Tibial artery (tissue), 4 donors: ENCODE data around the gene DDX19B.
"Not testable (repeated sequence)": the region's sequence is repeated elsewhere in the genome, so short reads cannot be mapped to it uniquely, and the experiment has no call there.

Source experiments
- DNase-seq, 2 donors: peaks; one replicate each; pipeline ENCODE4 v3.0.0-alpha.2; 2019
- H3K27ac ChIP-seq, 2 donors: fragments of 200-600 bp; sonication (generic) in 1 of 2; 1 replicate in 1 of 2; 2 replicates in 1 of 2; pipeline ENCODE4 v1.5.1; 2018 to 2019; ENCODE audit warnings: mild to moderate bottlenecking in 1 of 2
- H3K27me3 ChIP-seq, 2 donors: fragments of 200-600 bp; sonication (generic) in 1 of 2; one replicate each; pipeline versions ENCODE4 v1.5.1 to v1.6.0; 2016 to 2019
- H3K36me3 ChIP-seq, 3 donors: fragments of 200-600 bp; sonication (generic) in 2 of 3; one replicate each; pipeline ENCODE4 v1.5.1; 2016 to 2019; ENCODE audit warnings: mild to moderate bottlenecking in 2 of 3
- H3K4me1 ChIP-seq, 4 donors: fragments of 200-600 bp; sonication (generic) in 2 of 4; 1 replicate in 3 of 4; 2 replicates in 1 of 4; pipeline ENCODE4 v1.5.1; 2016 to 2019
- H3K4me3 ChIP-seq, 2 donors: fragments of 200-600 bp; sonication (generic) in 1 of 2; 1 replicate in 1 of 2; 2 replicates in 1 of 2; pipeline ENCODE4 v1.5.1; 2018 to 2019; ENCODE audit warnings: mild to moderate bottlenecking in 2 of 2
- H3K9me3 ChIP-seq, 3 donors: fragments of 200-600 bp; sonication (generic) in 1 of 3; one replicate each; pipeline ENCODE4 v1.5.1; 2016 to 2019
- intact Hi-C: fragments of 100-400 bp; cut with DNase I; formaldehyde crosslinking; loops from one replicate; pipeline ENCODE4 v1.15.0; 2023; ENCODE audit warnings: low total_unique reads
- TF ChIP-seq, protein P1 (sequence below), 2 experiments: fragments of 200-600 bp in 1 of 2; fragments of 450-650 bp in 1 of 2; IDR thresholded peaks; one replicate each; pipeline ENCODE4 v1.5.1; 2017 to 2019; ENCODE audit warnings: antibody characterized with exemption in 2 of 2, mild to moderate bottlenecking in 1 of 2, moderate library complexity in 1 of 2

Gene DDX19B

DNA sequence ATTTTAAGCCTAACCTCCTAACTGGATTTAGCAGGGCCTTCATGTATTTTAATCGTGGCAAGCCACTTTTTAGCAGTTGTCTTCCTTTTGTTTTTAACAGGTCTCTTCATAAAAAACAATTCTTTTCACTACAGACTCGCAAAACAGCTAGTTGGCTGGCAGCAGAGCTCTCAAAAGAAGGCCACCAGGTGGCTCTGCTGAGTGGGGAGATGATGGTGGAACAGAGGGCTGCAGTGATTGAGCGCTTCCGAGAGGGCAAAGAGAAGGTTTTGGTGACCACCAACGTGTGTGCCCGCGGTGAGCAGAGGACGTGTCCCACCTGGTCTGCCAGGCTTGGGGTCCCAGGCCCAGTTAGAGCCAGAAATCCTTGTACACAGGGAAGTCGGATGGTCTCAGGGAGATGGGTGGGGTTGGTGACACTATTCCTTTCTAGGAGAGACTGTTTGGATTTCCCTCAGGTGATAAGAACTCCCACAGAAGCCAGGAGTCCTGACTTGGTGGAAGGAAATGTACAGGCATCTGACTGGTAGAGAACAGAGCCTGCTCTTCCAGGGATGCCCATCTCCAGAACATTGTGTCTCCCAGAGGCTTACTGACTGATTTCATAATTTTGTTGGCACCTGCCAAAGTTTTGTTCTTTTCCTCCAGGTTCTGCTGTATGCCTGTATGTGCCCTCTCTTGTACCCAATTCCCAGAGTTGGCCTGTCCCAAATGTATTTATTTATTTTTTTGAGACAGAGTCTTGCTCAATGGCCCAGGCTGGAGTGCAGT, 32.8 kb downstream of the DDX19B start:
- Histone ChIP-seq H3K4me3 (no peak overlapping the region), H3K4me1 (no peaks in the 10 kb centered on the region), H3K9me3 (no peaks in the 10 kb centered on the region), H3K27ac (no peak overlapping the region), H3K27me3 (no peaks in the 10 kb centered on the region), H3K36me3 (peaks cover 49 to 99% (median 73%) of the 10 kb centered on the region in 3 donors)
- DNase-seq = no peak
- intact Hi-C loops = no loop called here
- TF ChIP-seq, protein P1, sequence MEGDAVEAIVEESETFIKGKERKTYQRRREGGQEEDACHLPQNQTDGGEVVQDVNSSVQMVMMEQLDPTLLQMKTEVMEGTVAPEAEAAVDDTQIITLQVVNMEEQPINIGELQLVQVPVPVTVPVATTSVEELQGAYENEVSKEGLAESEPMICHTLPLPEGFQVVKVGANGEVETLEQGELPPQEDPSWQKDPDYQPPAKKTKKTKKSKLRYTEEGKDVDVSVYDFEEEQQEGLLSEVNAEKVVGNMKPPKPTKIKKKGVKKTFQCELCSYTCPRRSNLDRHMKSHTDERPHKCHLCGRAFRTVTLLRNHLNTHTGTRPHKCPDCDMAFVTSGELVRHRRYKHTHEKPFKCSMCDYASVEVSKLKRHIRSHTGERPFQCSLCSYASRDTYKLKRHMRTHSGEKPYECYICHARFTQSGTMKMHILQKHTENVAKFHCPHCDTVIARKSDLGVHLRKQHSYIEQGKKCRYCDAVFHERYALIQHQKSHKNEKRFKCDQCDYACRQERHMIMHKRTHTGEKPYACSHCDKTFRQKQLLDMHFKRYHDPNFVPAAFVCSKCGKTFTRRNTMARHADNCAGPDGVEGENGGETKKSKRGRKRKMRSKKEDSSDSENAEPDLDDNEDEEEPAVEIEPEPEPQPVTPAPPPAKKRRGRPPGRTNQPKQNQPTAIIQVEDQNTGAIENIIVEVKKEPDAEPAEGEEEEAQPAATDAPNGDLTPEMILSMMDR (IDR thresholded peaks at IDR 0.05) = peak in 1 of 2 experiments; percentile 31

DNA sequence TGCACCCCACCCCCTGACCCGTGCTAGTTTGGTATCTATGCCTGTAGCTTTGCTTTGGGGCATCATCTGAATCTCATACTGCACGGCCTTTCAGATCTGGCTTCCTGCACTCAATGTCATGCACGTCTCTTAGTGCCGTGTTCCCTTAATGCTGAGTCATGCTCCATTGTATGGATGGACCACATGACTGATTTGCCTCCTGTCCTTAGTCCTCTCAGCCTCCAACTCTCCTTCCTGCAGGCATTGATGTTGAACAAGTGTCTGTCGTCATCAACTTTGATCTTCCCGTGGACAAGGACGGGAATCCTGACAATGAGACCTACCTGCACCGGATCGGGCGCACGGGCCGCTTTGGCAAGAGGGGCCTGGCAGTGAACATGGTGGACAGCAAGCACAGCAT, 33.7 kb downstream of the DDX19B start:
- H3K4me3 ChIP-seq, H3K27ac ChIP-seq, H3K9me3 ChIP-seq, H3K27me3 ChIP-seq, DNase-seq, H3K4me1 ChIP-seq, intact Hi-C loops: not testable (repeated sequence)
- peaks cover 40 to 92% (median 63%) of the 10 kb centered on the region in 3 donors for H3K36me3 ChIP-seq

DNA sequence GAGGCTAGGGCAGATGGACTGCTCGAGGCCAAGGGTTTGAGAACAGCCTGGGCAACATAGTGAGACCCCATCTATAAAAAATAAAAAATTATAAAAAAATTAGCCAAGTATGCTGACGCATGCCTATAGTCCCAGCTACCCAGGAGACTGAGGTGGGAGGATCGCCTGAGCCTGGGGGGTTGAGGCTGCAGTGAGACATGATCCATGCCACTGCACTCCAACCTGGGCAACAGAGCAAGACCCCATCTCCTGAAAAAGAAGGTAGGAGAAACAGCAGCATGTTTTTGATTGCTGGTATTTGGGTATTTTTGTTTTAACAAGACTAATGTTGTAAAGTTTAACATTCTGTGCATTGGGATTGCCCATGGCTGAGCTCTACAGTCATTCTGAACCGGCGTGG, 38.8 kb downstream of the DDX19B start:
- DNase-seq = no peak
- TF ChIP-seq, protein P1 (IDR thresholded peaks at IDR 0.05) = no peak
- peaks cover 21 to 45% (median 33%) of the 10 kb centered on the region in 3 donors for H3K36me3 ChIP-seq
- H3K4me3 ChIP-seq = no peak overlapping the region
- no peaks in the 10 kb centered on the region for H3K9me3 ChIP-seq
- H3K27me3 ChIP-seq = no peaks in the 10 kb centered on the region
- no peak overlapping the region for H3K27ac ChIP-seq
- intact Hi-C loops = no loop called here
- H3K4me1 ChIP-seq = no peaks in the 10 kb centered on the region

DNA sequence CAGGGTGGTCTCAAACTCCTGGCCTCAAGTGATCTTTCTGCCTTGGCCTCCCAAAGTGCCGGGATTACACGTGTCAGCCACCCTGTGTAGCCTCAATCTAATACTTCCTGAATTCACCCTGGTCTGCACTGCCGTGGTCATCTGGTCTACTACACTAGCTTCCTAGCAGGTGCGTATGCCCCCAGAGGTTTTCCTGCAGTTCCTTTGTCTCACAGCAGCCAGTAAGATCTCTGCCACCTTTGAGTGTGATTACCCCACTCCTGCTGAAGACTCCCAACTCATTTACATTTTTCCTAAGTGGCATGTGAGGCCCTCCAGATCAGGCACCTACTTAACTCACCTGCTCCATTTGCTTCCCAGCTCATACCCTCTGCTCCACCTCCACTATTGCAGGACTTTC, 42.6 kb downstream of the DDX19B start:
- TF ChIP-seq, protein P1 (IDR thresholded peaks at IDR 0.05) = no peak

DNA sequence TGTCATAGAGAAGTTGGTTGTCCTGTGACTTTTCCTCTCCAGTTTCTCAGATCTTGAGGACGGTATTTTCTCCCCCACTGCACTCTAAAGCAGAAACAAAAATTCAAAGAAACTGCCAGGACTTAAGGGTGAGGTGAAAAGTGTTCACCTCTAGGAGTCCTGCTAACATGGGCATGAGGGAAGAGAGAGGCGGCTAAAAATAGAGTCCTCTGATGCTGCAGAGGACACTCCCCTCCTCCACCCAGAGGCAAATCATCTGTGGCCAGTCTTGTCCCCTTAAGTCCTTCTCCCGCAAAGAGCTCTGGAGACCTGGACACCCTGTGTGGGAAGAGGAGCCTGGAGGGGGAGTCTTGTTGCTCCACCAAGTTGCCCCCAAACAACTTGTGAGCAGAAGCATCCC, 43.0 kb downstream of the DDX19B start:
- intact Hi-C loops = no loop called here
- H3K27ac ChIP-seq = no peak overlapping the region

More for the DNA sequence above, 42.6 kb downstream of the DDX19B start:
- H3K27me3 ChIP-seq = no peaks in the 10 kb centered on the region
- no peak overlapping the region for H3K4me3 ChIP-seq
- intact Hi-C loops = no loop called here
- peaks cover 0 to 8% (median 0%) of the 10 kb centered on the region in 3 donors for H3K36me3 ChIP-seq
- H3K27ac ChIP-seq = no peak overlapping the region
- DNase-seq = no peak
- no peaks in the 10 kb centered on the region for H3K9me3 ChIP-seq
- peaks cover 0 to 7% (median 5%) of the 10 kb centered on the region in 4 donors for H3K4me1 ChIP-seq

DNA sequence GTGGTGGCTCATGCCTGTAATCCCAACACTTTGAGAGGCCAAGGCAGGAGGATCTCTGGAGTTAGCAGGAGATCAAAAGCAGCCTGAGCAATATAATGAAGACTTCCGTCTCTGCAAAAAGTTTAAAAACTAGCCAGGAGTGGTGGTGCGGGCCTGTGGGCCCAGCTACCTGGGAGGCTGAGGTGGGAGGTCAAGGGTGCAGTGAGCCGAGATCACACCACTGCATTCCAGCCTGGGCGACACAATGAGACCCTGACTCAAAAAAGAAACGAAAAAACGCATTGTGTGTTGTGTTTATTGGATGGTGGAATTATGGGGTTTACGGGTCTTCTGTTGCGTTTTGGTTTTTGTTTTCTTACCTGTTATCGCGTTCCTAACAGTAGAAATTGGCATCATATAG, 46.9 kb downstream of the DDX19B start:
- TF ChIP-seq, protein P1 (IDR thresholded peaks at IDR 0.05) = no peak
- intact Hi-C loops = loop anchor here (5.0 kb wide), 1 partner anchor 44 kb away; no protein-coding TSS in a partner anchor
- Histone ChIP-seq H3K4me1 (peaks cover 0 to 33% (median 19%) of the 10 kb centered on the region in 4 donors), H3K4me3 (peak overlapping the region; percentile 75 to 89), H3K27me3 (no peaks in the 10 kb centered on the region), H3K9me3 (no peaks in the 10 kb centered on the region), H3K27ac (peak overlapping the region; percentile 88 to 97), H3K36me3 (peaks cover under 1 to 20% (median 5%) of the 10 kb centered on the region in 3 donors)
- DNase-seq = no peak

More for the DNA sequence above, 43.0 kb downstream of the DDX19B start:
- no peak overlapping the region for H3K4me3 ChIP-seq
- peaks cover 0 to 7% (median 6%) of the 10 kb centered on the region in 4 donors for H3K4me1 ChIP-seq
- DNase-seq = no peak
- TF ChIP-seq, protein P1 (IDR thresholded peaks at IDR 0.05) = no peak
- no peaks in the 10 kb centered on the region for H3K9me3 ChIP-seq
- no peaks in the 10 kb centered on the region for H3K27me3 ChIP-seq
- H3K36me3 ChIP-seq = peaks cover 0 to 4% (median 0%) of the 10 kb centered on the region in 3 donors
